NCI-H1436 (cell line): ENCODE results near the gene TESPA1.
A peak's percentile ranks its signal among the peaks of the same experiment; 100 is the strongest.
"Not testable (repeated sequence)": the region's sequence is repeated elsewhere in the genome, so short reads cannot be mapped to it uniquely, and the experiment has no call there.

Experiments
- DNase-seq: peaks from one replicate; lab custom pipeline; 2025; lab: John Stamatoyannopoulos, UW

TESPA1 gene, protein sequence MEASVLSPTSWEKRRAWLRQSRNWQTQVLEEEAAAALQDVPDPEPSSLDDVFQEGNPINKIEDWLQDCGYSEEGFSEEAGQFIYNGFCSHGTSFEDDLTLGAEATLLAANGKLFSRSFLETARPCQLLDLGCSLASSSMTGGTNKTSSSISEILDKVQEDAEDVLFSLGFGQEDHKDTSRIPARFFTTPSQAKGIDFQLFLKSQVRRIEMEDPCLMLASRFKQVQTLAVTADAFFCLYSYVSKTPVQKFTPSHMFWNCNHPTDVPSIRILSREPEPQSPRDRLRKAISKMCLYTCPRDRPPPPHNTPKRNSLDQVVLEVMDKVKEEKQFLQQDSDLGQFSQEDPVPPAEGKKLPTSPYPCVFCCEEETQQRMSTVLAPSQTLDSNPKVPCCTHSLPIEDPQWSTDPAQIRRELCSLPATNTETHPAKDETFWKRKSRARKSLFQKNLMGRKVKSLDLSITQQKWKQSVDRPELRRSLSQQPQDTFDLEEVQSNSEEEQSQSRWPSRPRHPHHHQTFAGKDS

DNA sequence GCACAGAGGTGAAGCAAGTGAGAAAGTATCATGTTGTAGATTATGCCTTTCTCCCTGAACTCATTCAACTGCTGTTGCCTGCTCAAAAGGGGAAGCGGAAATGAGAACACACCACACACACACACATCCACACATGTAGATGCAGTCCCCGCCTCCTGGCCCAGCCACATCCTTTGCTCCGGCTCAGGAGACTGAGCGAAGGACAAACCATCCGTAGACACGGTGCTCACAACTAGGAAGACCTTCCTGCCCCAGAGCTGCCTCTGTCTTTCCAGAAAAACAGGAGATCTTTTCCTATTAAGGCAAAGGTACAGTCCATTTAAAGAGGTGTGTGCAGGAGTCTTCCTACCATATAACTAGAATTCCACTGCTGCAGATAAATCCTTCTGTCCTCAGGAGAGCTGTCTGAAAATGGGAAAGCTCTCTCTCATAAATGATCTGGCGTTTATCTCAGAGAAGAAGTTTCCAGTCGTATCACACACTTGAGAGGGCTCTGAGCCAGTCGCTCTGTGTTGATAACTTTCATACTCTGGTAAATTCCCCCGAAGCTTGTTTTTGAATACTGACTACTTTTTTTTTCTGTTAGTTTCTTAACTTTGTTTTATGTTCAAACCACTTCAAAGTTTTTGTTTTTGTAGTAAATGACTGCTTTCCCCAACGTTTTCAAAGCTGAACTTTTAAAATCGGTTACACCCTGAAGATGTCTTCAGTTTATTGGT lies at the start of gene TESPA1:
Gene TESPA1, minus strand, starts transcription at position 105 of the 719 bp plus-strand sequence. CDS start 10,200 bp downstream, outside the sequence.
- no peak for DNase-seq

DNA sequence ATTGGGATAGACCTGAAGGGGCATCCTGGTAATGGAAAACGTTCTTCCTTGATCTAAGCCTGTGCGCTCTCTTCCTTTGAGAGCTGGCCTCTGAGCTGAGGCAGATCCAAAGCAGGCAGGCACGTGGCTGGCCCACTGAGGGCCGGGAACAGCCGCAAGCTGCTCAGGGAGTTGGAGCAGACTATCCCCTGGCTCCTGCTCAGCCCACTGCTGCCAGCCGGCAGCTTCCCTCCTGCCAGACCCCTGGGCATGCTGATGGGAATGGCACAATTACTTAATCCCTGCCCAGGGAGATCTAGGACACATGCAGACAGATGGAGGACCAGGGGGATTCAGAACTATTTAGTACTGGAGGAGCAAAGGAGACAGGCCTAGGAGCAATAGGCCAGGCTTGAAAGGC lies 49.7 kb upstream of the TESPA1 start:
- no peak for DNase-seq

DNA sequence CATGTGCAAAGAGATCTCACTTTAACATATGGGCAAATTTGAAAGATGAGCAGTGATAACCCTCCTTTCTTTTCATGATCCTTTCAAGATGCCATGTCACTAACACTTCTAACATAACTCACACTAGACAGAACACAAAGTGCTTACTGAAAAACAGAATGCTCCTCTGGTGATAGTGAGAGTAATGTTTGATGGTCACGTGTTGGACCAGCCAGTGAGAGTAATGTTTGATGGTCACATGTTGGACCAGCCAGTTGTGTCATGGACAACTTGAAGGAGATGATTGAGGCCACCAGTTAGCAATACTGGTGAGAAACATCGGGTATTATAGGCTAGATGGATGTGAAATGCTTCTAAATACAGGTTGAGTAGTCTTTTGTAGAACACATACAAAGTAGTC lies 40.9 kb upstream of the TESPA1 start:
- no peak for DNase-seq

DNA sequence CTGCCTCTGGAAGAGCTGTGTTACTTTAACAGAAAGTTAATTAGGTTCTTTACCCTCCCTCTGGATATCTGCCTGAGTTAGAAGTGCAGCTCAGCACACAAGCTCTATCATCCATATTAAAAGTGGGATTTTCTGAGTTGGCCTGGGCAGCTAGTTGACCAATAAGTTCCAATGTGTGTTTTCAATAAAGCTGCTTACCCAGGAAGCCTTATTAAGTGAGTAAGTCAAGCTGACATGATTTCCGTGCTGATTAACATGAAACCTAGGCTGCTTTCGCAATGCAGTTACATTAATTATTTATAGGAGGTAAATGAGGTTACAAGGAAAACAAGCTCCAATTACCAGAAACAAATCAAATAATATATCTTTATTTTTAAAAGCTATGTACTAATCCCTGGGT lies 40.0 kb upstream of the TESPA1 start:
- DNase-seq, result no peak

DNA sequence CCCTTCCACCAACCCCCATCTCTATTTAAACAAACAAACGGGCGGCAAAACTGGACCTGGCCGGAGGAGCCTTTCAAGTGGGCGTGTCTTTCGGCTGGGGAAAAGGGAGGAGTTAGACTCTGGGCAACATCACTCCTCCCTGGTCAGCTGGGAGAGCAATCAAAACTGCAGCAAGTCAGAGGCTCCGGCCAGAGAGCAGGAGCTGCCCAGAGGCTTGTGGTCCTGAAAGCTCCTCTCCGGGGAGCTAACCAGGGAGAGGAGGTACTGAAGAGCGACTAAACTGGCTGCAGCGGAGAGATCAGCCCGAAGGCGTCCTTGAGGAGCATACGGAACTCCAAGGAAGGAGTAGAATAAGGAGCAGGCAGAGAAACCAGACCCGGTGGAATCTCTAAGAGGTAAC lies 35.2 kb upstream of the TESPA1 start, which contains the start of gene NEUROD4:
Gene NEUROD4, plus strand, starts transcription at position 191 of the 400 bp plus-strand sequence. CDS start 6,466 bp downstream, outside the sequence.
- DNase-seq, result no peak

DNA sequence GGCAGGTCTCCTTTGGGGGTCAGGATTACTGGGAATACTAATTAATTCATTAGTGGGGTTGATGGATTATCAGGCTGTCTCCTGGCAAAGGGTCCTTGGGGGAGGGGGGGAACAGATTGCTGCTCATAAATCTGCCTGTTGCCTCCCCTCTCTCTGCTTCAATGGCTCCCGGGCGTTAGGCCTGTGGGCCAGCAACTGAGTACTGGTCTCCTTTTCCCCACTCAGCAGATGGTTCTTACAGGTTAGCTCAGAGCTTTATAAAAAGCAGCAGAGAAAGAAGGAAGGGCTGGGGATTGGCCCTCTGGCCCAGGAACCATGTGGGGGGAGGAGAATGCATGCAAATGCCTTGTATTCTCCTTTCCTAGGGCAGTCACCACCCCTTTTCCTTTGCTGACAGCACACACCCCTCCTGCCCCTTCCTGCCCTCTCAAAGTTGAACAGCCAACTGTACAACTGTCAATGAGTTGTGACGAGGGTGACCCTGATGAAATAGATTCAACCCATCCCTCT lies 32.9 kb upstream of the TESPA1 start:
- DNase-seq, result no peak

DNA sequence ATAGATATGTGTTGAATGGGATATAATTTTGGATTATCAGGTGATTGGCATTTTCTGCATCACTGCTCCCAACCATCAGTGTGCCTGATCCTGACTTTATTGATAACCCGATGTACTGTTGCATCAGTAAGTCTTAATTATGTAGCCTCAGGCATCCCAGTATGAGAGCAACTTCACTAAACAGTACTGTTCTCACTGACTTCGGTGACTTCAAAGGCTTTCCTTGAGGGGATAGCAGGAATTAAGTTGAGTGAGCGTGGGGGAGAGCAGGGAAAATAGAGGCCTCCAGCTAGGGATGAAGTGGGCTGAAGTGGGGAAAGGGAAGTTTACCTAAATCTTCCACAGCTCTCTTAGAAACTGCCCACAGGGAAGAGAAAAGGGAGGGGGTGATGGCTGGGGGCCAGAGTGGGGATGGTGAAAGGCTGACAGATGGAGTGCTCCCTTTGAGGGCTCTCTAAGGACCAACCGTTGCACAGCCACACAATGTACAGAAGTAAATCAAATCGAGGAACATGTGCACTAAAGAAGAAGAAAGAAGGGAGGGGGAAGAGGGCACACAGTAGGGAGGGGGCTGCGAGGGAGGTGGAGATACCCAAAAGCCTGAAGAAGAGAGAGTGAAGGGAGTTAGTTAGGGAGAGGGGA lies 24.5 kb upstream of the TESPA1 start:
- DNase-seq, result peak; percentile 61

DNA sequence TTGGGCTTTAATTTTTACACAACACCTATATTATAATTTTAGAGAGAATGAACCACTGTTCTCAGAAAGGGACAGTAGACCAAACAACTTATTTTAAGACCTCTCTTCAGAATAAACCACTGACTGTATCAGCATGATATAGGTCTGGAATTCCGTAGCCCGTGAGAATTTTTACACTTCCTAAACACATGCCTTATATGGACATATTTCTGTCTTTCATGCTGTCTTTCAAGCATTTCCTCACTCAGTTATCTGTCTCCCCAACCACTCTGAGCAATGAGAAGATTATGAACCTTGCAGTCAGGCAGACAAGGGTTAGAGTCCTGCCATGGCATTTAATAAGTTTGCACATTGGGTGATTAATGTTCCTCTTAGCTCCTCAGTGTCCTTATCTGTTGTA lies 17.8 kb upstream of the TESPA1 start:
- DNase-seq, result no peak

DNA sequence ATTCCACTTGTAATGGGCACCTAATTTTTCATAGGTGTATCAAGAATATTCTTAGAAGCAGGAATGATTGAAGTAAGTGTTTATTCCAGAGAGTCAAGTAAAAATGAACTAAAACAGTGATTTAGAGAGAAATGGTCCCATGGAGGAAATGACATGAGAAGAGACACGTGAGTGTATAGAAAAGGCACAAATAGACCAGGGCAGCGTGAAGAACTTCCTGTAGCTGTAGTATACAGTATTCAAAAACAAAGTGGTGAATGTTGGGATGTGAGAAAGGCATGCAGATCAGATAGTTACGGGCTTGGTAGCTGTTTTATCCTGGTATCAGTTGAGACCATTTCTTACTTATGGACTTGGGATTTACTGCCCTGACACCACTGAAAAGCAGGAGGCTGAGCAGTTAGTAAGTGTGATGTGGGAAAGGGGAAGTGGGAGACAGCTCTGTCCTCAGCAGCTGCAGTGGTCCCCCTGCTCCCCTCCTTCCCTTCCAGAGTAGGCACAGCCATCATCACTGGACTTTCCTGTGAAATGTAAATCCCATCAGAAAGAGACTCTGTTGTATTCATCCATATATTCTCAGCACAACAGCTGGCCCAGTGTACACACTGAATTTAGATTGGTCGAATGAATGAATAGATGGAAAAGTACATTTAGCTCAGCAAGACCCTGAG lies 16.8 kb upstream of the TESPA1 start:
- no peak for DNase-seq

DNA sequence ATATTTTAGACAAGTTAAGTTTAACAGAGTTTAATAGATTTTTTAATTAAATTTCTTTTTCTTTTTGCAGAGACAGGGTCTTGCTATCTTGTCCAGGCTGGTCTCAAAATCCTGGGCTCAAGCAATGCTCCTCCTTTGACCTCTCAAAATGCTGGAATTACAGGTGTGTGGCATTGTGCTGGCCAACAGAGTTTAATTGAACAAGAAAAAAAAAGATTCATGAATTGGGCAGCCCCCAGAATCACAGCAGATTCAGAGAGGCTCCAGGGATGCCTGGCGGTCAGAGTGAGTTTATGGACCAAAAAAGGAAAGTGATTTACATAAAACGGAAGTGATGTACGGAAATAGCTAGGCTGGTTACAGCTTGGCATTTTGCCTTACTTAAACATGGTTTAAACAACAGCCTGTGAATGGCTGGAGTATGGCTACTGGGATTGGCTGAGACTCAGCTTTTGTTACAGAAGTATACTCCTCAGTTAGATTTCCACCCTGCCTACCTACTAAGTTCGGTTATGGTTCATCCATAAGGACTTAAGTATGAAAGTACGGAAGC lies 14.5 kb upstream of the TESPA1 start:
- no peak for DNase-seq

DNA sequence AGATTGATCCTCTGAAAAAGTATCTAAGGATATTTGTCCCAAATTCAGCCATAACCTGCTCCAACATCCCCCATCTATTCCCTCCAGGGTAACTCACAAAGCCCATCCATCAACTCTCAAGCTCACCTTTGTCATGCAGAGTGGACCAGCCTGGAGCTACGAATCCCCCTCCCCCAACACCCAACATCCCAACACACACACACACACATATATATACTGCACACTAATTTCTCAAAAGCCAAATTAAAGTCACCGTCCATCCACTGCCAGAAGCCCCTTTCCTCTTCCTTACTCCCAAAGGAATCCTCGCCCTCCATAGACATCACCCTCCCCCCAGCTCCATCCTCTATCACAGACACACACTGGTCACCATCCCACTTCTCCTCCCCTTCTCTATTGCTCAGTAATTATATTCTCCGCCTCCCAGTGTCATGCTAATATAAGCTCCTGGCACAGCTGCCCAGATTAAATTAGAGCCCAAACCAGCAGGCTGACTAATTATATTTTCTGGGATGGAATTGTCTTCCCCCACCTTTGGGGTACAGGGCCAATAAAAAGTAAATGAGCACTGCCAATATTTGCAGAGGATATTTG lies 13.5 kb upstream of the TESPA1 start:
- no peak for DNase-seq

DNA sequence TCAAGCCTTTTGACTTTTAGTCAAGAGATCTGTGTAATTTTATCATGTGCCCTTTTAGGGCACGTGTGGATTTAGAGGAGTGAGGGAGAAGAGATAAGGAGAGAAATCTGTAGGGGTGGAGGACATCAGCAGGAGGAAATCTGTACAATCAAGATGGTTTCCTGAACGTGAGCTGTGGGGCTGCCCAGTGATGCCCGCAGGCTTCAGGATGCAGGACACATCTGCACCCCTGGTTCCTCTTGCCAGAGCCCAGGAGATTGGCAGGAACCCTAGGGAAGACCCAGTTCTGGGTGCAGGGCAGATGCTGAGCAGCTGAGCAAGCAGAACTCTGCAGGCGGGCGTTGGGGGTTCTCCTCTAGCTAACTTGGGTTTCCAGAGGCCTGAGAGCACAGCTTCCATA lies 11.6 kb upstream of the TESPA1 start:
- no peak for DNase-seq

DNA sequence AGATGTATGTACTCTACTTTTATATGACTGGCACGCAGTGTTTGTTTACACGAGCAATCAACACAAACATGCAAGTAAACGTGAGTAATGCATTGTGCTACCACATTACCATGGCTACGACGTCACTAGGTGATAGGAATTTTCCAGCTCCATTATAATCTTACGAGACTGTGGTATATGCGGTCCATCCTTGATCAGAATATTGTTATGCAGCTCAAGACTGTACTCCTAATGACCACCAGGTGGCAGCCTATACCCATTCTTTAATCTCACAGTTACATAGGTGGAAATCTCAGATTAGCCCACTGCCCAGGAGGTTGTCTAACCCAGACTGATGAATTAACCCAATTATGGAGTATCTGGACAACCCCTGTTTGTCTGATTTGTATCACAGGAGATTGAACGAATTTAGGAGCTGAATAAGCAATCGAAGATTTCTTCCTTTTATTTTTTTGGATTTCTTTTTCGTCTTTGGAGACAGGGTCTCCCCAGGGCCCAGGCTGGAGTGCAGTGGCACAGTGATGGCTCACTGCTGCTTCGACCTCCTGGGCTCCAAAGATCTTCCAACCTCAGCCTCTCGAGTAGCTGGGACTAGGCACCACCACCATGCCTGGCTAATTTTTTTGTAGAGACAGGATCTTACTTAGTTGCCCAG lies 8.7 kb upstream of the TESPA1 start:
- peak; percentile 75 for DNase-seq

DNA sequence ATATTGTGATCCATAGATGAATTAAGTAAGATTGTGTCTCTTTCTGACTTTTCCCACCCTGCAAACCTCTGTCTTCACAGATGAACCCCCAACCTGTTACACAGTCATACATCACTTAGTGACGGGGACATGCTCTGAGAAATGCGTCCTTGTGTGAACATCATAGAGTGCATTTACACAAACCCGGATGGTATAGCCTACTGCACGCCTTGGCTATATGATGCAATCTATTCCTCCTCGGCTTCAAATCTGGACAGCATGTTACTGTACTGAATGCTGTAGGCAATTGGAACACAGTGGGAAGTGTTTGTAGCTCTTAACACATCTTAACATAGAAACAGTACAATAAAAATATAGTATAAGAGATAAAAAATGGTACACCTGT lies 7.4 kb upstream of the TESPA1 start:
- no peak for DNase-seq

DNA sequence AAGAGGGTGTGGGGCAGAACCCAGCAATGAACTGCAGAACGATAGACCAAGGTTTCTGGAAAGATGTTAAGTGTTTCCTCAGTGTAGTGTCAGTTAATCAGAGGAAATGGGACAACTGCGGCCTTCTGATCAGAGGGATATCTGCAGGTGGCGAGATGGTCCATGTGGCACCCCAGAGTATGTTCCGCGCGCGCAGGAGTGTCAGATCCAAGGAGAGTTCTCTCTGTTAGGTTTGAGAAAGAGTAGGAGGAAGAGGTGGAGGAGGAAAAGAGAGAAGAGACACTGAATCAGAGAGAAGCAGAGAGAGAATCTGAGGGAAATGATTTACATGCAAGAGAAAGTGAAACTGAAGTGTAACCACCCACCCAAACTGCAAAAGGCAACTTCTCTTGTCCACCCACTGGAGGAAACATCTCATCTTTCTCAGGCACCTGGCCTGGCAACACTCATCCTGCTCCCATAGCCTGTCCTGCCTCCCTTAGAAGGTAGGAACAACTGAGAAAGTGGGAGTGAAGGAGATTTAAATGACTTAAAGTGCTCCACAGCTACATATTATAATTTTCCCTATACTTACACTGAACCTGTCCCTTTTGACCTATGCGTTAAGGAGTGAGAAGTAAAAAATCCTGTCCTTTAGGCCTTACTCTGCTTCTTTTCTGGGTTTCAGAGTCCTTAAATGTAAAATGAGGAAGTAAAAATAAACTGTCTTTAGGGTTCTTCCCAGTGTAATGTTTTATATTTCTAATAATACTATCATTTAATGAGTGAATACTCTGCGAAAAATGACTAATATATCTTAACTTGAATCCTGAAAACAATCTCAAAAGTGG lies 6.8 kb upstream of the TESPA1 start:
- DNase-seq, result no peak

DNA sequence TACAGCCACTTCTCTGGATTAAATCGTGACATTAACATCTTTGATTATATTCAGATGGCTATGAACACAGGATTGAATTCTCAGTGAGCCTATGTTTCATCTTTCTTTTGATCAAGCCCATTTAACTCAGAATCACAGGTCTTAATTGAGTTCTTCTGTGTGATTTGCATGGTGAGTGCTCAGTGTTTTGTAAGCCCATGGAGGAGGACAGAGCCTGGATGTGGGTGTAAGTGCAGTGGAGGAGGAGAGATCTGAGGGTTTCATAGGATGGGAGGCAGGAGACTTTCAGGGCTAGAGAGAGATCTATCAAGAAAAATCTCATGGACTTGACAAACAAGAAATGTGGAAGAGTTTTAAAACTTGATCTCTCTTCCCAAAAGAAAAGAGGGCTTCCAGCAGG lies 5.3 kb upstream of the TESPA1 start:
- no peak for DNase-seq

DNA sequence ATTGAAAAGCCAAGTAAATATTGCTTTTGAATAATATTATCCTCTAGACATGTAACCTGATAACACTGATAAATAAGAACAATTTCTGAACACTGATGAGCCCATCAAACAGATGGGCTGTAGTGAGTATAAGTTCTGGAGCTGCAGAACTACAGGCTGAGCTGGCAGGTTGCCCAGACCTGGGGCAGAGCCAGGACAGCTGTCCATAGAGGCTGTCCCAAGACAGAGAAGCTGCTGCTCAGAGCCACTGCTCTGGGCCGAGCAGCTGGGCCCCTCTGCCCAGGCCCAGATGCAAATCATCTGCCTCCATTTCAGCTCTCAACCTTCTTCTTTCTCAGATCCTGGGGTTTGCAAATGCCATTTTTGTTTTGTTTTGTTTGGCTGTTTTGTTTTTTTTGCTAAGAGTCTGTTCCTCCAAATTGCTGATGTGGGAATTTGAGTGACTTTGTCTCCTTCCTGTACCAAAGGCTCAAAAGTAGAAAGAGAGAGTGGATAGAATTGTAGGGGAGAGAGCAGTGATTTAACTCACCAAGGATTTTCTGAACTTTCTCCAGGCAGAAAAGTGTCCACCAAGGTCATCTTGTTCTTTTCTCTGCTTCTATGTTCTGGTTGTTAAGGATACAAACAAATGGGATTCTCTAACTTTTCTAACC lies 4.0 kb upstream of the TESPA1 start:
- no peak for DNase-seq

DNA sequence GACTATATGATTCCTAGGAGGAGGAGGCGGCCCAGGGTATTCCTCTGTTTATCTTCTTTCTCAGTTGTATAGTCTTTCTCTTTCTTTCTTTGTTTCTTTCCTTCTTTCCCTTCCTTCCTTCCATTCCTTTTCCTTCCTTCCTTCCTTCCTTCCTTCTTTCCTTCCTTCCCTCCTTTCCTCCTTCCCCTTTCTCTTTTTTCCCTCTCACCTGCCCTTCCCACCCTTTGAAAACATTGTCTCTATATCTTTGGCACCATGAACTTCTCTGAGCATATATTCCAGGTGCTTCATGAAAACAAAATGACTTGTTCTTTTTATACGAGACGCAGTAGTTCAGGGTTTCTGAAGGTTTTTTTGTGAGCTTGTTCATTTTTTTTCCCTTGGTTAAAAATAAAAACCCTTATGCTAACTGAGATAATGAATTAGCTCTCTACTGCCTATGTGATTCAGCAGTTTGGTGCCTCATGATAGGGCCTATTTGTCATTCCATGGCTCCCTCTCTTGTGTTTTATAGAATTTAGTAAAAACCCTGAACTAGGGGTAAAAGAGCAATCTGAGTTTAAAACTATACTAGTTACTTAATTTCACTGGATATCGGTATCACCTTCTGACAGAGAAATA lies 3.2 kb upstream of the TESPA1 start:
- DNase-seq, result no peak

DNA sequence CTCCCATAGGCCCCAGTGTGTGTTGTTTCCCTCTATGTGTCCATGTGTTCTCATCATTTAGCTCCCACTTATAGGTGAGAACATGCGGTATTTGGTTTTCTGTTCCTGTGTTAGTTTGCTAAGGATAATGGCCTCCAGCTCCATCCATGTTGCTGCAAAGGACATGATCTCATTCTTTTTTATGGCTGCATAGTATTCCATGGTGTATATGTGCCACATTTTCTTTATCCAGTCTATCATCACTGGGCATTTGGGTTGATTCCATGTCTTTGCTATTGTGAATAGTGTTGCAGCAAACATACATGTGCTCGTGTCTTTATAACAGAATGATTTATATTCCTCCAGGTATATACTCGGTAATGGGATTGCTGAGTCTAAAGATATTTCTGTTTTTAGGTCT lies 2.2 kb upstream of the TESPA1 start:
- not testable (repeated sequence) for DNase-seq
